GM19035 (cell line): Measurements from ENCODE around the gene PEAK1.

Experiments used
- ATAC-seq: cut with Tn5 transposase; IDR thresholded peaks from one replicate; pipeline ENCODE4 v1.9.1; 2021; ENCODE audit not compliant: unreplicated experiment

Gene PEAK1

GRCh38 chr15:77243716-77244401, 176.0 kb downstream of the PEAK1 start:
- no peak for ATAC-seq

- ATAC-seq: no peak
Measured at GRCh38 chr15:77243135-77243534, 176.8 kb downstream of the PEAK1 start.

GRCh38 chr15:77239882-77240608, 179.9 kb downstream of the PEAK1 start:
- no peak for ATAC-seq

GRCh38 chr15:77235566-77235965, 184.3 kb downstream of the PEAK1 start:
- no peak for ATAC-seq

GRCh38 chr15:77228828-77229227, 191.1 kb downstream of the PEAK1 start:
- ATAC-seq: no peak

GRCh38 chr15:77226652-77227051, 193.3 kb downstream of the PEAK1 start:
- no peak for ATAC-seq

- ATAC-seq: no peak
Measured at GRCh38 chr15:77225646-77226045, 194.3 kb downstream of the PEAK1 start.

GRCh38 chr15:77225088-77225487, 194.8 kb downstream of the PEAK1 start:
- ATAC-seq: no peak

GRCh38 chr15:77224352-77224751, 195.6 kb downstream of the PEAK1 start:
- no peak for ATAC-seq

GRCh38 chr15:77221708-77222107, 198.2 kb downstream of the PEAK1 start:
- no peak for ATAC-seq

GRCh38 chr15:77221174-77221573, 198.7 kb downstream of the PEAK1 start:
- no peak for ATAC-seq

- ATAC-seq: no peak
Measured at GRCh38 chr15:77219841-77220240, 200.1 kb downstream of the PEAK1 start.

- no peak for ATAC-seq
Measured at GRCh38 chr15:77209221-77209620, 210.7 kb downstream of the PEAK1 start.

- no peak for ATAC-seq
Measured at GRCh38 chr15:77208241-77208640, 211.7 kb downstream of the PEAK1 start.

GRCh38 chr15:77201665-77202064, 218.2 kb downstream of the PEAK1 start:
- ATAC-seq: no peak

GRCh38 chr15:77196381-77196780, 223.5 kb downstream of the PEAK1 start:
- ATAC-seq: no peak

GRCh38 chr15:77195586-77195985, 224.3 kb downstream of the PEAK1 start:
- ATAC-seq: no peak

GRCh38 chr15:77192451-77192850, 227.5 kb downstream of the PEAK1 start:
- no peak for ATAC-seq

- ATAC-seq: no peak
Measured at GRCh38 chr15:77191230-77191834, 228.6 kb downstream of the PEAK1 start.

GRCh38 chr15:77187751-77188464, 232.0 kb downstream of the PEAK1 start:
- no peak for ATAC-seq

- no peak for ATAC-seq
Measured at GRCh38 chr15:77186594-77187011, 233.3 kb downstream of the PEAK1 start.
